Measurements from ENCODE around the gene PAQR4.

Gene PAQR4

DNA sequence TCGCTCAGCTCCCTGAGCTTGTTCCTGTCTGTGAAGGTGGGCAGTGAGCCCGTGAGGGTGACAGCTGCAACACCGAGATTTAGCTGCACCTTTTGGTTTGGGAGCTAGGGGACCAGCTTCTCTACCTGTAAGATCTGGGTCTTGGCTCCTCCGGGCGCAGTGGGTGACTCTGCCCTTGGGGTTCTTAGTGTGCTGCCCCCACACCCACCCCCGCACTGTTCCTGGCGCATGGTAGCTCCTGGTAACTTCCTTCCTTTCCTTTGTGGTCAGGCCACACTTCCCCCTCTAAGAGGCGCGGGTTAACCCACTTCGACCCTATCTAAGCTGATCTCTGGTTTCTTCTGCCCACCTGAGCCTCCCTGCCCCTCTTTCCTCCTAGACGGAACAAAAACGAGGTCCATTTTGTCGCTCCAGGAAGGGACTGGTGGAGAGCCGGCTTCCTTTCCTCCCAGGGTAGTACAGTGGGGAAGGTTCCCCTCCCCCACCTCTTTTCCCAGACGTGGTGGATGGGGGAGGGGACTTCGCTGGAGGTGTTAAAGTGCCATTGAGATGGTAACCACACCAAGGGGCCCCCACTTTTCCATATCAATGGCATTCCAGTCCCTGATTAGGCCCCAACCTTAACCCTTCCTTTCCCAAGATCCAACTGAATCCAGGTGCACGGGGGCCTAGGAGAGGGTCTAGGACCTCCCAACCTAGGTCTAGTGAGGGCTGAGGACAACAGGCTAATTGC lies 39.0 kb downstream of the PAQR4 start:
- FAIRE-seq: no peak

GRCh38 chr16:3008690-3009037 lies 39.5 kb downstream of the PAQR4 start:
- no peak for FAIRE-seq

GRCh38 chr16:3009568-3010390 lies 40.6 kb downstream of the PAQR4 start:
- FAIRE-seq: no peak

DNA sequence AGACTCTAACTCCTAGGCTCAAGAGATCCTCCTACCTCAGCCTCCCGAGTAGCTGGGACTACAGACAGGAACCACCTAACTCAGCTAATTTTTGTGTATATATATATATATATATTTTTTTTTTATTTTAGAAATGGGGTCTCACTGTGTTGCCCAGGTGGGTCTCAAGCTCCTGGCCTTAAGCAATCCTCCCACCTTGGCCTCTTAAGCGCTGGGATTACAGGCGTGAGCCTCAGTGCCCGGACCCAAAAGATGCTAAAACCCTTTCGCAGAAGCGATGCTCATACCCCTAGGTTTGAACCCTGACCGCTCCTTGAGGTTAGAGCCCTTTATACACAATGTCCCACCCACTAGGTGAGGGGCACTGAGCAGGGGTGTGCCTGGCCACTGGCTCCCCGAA lies 41.4 kb downstream of the PAQR4 start:
- no peak for FAIRE-seq

DNA sequence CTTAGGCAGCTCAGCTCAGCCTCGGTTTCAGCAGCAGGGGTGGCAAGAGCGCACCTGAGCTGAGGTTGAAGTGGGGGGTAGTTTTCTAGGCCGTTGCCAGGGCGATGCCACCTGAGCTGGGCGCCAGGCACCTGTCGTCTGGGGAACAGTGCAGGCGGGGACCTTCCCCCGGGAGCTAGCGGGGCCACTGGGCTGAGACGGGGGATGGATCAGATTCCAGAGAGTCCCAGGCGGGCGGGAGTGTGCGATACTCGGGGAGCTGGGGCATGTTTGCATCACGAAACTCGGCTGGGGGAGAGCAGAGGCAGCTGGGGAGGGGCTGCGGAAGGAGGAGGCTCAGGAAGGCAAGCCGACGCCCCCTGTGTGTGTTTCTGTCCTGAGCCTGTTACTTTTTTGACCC lies 43.1 kb downstream of the PAQR4 start:
- no peak for FAIRE-seq

DNA sequence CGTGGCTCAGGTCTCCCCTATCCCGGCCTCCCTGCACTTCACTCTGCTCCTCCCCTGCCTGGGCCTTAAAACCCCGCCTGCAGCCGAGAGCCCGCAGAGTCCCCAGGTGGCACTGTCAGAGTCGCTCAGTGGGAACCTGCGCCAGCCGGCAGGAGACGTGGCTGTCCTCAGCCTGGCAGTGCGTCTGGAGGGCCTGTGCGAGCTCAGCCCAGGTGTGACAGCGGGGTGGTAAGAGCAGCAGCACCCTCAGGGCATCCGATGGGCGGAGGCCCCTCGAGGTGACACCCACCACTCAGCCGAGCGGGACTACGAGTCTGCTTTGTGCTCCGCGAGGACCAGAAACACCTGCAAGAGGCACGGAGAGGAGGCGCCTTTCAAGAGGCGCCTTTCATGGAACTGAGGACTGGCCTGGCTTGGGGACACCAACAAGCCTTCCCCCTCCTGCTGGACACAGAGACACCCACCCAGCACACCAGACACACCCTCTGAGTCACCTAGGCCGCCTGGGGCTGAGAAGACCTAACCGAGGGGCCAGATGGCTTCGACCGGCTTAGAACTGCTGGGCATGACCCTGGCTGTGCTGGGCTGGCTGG lies 43.8 kb downstream of the PAQR4 start, which contains the start of gene CLDN9:
Gene CLDN9, plus strand, starts transcription at position 96 of the 593 bp plus-strand sequence. Its CDS starts 440 bp downstream, at position 536.
- no peak for FAIRE-seq

GRCh38 chr16:3013491-3013951 lies 44.4 kb downstream of the PAQR4 start:
- no peak for FAIRE-seq

- no peak for FAIRE-seq
Measured at GRCh38 chr16:3013998-3014690, 45.0 kb downstream of the PAQR4 start.

DNA sequence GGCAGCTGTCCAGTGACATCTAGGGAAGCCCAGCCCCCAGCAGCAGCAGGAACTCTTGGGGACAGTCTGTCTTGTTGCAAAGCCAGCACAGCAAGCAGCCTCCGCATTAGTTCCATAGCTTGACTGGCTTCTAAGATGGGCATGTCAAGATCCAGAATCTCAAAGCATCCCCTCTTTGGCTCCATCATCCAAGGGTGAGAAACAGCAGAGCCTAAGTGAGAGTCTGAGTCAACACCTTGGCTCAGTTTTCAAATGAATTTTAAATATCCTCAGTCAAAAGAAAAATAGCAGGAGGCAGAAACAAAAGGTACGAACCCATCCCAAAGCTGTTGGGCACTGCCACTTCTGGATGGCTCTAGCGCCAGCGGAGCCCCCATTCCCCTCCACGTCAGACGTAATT lies 45.8 kb downstream of the PAQR4 start:
- no peak for FAIRE-seq

GRCh38 chr16:3015865-3016521 lies 46.8 kb downstream of the PAQR4 start:
- no peak for FAIRE-seq

GRCh38 chr16:3017344-3017743 lies 48.2 kb downstream of the PAQR4 start:
- FAIRE-seq: no peak

DNA sequence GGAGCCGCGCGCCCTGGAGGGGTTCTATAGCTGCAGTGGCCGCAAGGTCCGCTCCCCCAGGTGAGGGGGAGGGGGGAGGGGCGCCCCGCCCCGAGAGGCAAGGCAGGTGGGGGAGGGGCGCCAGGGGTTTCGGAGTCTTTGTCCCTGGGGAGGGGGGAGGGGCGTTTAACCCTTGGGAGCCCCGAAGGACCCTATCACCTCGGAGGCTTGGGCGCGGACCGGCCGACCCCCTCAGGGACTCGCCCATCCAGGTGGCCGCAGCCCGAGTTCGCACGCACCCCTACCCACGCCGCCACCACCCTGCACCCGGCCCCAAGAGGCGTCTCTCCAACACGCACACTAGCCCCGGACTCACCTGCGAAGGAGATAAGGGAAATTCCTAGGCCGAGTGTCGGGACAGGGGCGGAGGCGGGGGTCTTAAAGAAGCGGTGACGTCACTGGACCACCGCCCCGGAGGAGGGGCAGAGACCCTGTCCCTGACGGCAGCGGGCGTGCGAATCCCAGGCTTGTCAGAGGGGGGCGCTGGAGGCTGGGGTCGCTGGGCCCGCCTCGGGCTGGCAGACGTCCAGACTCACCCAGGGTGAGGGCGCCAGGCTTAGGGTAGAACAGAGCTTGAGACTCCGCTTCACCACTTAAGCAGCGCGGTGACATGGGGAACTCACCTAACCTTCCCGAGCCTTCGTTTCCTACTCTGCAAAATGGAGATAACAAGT lies 48.8 kb downstream of the PAQR4 start, which contains the start of gene CLDN6:
Gene CLDN6, minus strand, starts transcription at position 390 of the 713 bp plus-strand sequence. CDS start 2,162 bp downstream, outside the sequence.
- FAIRE-seq: no peak

GRCh38 chr16:3019594-3020246 lies 50.6 kb downstream of the PAQR4 start:
- FAIRE-seq: no peak

DNA sequence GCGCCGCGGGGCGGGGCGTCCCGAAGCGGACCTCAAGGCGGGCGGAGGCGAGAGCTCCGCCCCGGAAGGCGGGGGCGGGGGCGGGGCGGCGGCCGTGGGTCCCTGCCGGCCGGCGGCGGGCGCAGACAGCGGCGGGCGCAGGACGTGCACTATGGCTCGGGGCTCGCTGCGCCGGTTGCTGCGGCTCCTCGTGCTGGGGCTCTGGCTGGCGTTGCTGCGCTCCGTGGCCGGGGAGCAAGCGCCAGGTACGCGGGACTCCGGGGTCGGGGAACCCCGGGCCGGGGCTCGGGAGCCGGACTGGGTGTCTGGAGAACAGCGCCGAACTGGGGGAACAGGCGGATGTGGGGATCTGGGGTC lies 51.1 kb downstream of the PAQR4 start, which contains the start of gene TNFRSF12A:
Gene TNFRSF12A, plus strand, starts transcription at position 122 of the 357 bp plus-strand sequence. Its CDS starts 30 bp downstream, at position 152.
- FAIRE-seq: no peak

DNA sequence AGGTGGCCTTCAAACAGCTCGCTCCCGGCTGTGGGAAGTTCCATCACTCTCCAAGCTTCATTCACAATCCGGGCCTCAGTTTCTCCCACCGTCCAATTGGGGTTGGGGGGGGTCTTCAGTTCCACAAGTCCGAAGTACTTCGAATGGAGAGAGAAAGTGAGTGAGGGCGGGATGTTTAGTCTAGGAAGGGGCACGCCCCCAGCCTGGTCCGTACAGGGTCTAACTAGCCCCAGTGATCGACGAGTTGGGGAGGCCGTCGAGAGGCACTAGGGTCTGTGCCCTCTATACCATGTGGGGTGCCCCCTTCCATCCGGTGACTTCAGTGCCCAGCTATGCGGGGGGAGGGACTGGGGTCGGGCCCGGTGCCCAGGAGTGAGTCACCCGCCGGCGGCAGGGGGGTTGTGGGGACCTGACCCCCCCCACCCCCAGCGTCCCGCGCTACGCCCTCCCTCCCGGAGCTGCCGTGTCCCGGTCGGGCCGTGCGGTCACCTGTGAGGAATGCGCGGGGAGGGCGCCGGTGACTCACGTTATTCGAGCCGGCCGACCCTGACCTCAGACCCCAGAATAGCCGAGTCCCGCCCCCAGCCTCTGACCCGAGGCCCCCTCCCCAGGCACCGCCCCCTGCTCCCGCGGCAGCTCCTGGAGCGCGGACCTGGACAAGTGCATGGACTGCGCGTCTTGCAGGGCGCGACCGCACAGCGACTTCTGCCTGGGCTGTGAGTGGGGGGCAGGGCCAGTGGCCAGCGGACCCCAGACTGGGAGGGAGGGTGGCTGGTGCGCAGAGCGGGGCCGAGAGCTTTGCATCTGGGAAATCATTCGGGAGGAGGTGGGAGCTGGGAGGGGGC lies 51.7 kb downstream of the PAQR4 start:
- FAIRE-seq: no peak

- FAIRE-seq: peak; percentile 74
Measured at GRCh38 chr16:3021449-3022207, 52.5 kb downstream of the PAQR4 start.

- no peak for FAIRE-seq
Measured at GRCh38 chr16:3022208-3022683, 53.1 kb downstream of the PAQR4 start.

GRCh38 chr16:3022684-3023414 lies 53.7 kb downstream of the PAQR4 start:
- no peak for FAIRE-seq
